NCI-H2029 (cell line): Measurements from ENCODE around the gene EFHB.
"Not testable (repeated sequence)": the region's sequence is repeated elsewhere in the genome, so short reads cannot be mapped to it uniquely, and the experiment has no call there.

Experiments
- DNase-seq: peaks from one replicate; lab custom pipeline; 2025; lab: John Stamatoyannopoulos, UW

The EFHB gene, protein sequence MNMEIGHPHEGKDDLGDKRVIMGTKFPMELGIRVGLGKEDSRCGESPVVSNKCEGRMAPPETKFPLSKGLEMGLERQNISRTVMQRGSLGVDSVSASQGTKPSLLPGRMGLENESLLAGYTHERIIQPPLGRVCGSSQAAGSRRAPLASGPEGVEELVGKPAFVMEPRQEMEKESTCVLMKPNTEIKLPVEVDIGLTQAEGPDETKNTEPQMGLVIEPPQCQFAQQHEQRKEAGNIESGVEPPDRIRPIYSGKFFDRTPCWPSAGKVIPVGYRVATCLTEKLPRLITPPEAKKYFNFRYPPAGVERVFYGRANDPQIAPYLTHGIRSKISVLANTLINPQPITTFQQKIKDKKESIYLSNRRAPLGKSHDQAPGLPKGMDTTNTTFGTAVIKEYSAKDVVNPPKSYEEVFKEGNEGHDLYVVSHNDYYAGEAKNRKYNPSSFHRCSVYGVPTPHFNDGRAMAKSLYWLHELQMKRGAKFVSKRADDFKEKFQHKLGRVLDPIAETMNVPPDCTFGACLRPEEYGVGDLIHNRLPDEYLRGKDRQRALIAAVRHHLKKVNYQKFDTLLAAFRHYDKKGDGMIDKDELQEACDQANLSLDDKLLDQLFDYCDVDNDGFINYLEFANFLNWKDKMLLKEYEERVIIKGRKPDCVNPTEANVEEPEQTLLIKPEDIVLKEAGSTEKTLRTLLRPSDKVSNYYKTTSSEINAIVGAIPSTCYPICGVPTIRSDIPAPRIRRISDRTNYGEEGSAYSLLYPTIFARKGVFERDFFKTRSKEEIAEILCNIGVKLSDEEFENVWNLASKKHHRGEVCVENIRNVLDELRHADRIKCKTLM

DNA sequence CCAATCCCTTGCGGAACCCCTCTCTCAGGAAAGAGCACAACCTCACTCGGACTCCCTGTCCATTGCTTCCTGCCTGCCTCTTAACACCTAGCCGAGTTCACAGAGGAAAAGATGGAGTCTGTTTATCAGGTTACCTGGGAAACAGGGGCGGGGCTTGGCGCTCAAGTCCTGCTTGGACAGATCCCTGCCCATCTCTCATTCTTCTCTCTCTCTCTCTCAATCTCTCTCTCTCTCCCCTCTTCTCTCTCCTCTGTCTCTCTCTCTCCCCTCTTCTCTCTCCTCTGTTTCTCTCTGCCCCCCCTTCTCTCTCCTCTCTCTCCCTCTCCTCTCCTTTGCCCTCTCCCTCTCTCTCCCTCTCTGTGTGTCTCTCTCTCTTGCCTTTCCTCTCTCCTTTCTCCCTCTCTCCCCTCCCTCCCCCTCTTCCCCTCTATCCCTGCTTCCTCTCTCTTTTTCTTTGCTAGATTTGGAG is at the start of gene EFHB:
EFHB (minus strand) TSS at position 120 of the 469 bp plus-strand sequence. CDS start 199 bp downstream, outside the sequence.
- peak; percentile 80 for DNase-seq

DNA sequence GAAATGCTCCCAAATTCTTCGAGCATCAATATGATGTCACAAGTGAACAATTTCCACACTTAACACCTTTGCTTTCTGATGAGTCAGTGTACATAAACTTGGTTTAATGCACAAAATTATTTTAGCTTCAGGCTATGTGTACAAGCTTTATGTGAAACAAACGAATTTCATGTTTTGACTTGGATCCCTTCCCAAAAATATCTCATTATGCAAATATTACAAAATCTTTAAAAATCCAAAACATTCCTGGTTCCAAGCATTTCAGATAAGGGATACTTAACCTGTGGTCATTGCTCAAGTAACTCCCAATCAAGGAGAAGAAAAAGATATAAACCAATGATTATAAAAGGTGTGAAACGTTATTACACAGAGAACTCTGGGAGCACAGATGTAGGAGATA is 38.0 kb upstream of the EFHB start:
- DNase-seq = no peak

DNA sequence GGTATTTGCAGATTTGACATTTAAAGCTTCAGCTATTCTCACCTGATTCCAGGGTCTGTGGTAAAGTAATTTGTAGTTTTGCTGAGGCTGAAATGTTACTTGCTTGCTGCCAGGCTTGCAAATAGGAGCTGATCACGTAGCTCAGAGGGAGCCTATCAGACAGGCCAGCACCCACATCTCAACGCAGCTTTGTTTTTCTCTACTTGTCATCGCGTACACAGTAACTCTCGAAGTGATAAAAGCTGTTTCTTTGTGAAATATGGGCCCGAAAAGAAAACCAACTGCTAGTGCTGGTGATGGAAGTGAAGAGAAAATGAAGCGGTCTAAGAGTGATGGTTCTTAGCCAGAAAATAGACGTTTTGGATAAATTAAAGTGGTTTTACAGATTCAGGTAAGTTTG is 36.3 kb upstream of the EFHB start:
- DNase-seq = no peak

DNA sequence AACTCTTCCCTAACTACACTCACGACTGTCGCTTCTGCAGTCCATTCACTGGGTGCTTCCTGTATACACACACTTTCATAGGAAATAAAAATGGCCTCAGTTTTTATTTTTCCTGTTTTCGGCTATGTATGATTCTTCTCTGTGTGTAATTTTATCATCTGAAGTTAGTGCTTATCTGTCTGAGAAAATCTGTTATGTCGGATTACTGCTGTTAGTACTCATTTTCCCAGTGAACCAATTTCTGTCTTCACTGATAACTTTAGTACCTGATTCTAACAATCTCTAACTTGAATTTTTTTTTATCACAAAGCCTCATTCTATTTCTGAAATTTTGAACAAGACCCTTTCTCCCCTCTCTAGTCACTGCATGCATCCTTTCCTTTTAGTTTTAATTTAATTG is 33.8 kb upstream of the EFHB start:
- no peak for DNase-seq

DNA sequence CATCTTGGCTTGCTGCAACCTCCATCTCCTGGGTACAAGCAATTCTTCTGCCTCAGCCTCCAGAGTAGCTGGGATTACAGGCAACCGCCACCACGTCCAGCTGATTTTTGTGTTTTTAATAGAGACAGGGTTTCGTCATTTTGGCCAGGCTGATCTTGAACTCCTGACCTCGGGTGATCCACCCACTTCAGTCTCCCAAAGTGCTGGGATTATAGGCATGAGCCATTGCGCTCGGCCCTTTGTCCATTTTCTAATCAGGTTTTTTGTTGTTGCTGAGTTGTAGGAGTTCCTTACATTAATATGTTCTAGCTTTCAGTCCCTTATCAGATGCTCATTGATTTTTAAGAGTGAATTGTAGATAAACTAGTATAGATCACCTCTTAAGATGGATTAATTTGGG is 33.2 kb upstream of the EFHB start:
- no peak for DNase-seq

DNA sequence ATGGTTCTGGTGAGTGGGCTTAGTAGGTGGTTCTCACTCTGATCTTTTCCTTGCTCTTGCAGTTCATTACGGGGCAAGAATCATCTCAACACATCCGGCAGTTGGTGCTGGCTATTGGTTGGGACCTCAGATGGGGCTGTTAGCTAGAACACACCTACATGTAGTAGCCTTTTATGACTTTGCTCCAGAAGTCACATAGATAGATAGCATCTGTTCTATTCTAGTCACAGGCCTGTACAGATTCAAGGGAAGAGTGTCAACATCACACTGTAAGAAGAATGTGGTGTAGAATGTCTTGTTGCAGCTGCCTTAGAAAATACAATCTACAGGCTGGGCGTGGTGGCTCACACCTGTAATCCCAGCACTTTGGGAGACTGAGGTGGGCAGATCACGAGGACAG is 27.9 kb upstream of the EFHB start:
- no peak for DNase-seq

DNA sequence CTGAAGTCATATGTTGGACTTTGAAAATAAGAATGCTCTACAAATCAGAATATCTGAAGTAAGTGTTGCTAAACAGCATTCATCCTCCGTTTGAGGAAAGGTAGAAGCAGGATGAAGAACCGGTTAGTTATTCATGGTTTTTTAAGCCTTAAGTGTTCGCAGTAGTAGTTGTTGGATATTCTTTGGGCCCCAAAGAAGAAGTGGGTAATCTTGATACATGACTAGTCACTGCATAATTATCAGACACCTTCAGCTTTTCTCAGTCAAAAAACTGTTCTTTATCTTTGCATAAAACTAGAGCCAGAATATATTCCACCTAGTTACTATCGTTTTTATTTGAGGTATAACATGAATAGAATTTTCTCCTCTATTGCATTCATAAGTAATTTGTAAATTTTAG is 26.7 kb upstream of the EFHB start:
- DNase-seq = no peak

DNA sequence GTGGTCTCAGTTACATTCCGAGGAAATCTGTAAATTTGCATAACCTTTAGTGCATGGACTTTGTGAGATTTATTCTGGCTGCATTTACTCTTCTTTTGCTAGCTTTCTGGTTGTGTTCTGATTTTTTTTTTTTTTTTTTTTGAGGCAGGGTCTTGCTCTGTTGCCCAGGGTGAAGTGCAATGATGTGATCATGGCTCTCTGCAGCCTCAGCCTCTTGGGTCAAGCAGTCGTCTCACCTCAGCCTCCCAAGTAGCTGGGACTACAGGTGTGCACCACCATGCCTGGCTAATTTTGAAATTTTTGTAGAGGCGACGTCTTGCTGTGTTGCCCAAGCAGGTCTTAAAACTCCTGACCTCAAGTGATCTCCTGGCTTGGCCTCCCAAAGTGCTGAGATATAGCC is 25.5 kb upstream of the EFHB start:
- no peak for DNase-seq

DNA sequence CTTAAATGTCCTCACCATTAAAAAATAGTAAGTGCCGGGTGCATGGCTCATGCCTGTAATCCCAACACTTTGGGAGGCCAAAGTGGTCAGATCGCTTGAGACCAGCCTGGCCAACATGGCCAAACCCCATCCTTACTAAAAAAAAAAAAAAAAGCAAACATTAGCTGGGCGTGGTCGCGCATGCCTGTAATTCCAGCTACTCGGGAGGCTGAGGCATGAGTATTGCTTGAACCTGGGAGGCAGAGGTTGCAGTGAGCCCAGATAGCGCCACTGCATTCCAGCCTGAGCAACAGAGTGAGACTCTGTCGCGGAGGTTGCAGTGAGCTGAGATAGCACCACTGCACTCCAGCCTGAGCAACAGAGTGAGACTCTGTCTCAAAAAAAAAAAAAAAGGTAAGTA is 23.3 kb upstream of the EFHB start:
- DNase-seq = not testable (repeated sequence)

DNA sequence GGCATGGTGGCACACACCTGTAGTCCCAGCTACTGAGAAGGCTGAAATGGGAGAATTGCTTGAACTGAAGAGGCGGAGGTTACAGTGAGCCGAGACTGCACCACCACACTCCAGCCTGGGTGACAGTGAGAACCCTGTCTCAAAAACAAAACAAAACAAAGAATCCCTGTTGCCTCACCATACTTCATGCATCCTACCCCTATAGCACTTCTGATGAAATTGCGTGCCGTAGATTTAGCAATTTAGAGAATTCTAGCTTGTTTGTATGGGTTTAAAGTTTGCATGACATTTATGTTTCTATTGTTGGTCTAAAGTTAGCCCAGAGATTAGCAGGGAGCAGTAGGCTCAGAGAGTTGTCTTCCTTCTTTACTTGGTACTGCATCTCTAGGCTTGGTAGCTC is 20.7 kb upstream of the EFHB start:
- DNase-seq = no peak

DNA sequence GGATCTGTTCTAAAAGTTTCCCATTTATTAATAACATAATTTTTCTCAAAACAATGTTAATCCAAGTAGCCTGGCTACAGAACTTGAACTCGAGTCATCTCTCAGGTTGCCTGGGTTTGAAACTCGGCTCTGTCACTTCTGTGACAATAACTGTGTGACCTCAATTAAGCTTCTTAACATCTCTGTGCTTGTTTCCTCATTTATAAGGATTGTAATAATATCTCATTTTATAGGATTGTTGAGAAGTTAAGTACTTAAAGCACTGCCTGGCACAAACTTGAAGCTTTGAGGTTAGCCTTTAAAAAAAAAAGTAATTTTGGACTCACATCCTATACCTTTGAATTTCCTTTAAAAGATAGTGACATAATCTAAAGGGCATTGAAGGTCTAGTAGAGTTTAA is 16.3 kb upstream of the EFHB start:
- DNase-seq = no peak

DNA sequence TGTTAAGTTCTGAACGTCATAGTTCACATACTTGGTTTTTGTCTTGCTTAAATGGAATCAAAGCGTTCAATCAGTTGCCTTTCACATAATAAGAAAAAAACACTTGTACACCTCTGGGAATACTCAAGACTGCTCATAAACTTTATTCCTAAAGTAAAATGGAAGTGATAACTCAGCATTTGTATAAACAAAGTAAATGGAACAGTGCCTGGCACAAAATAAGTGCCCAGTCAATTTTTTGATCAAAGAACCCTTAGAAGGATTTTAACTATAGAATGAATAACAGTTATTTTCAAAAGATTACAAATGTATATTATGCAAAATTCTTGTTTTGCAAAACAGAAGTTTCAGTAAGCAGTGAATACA is 14.2 kb upstream of the EFHB start:
- DNase-seq = no peak

DNA sequence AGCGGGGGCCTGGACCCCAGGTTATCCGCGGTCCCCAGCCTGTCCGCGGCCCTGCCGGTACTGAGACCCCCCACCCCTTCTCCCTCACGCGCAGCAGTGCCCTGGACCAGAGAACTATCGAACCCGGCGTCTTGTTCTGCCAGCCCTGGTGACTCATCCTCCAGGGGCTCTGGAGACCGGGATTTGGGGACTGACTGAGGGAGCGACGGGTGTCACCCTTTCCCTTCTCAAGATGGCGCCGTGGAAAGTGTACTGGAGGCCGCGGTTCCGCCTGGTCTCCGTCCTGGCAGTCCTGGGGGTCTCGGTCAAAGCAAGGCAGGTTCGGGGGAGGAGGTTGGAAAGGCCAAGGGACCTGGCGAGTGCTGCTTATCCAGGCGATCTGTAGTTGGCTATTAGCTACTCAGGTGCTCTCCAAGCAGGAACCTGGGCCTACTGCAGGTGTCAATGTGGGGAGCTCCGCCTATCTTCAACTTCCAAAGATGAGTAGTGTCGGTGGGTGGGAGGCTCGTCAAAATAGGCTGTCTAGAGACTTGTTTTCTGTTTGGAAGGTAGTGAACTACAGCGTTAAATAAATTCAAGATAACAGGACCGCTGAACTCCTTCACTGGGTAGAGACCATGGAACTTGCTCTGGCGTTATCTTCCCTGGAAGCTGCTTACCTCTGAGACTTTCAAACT is 13.7 kb upstream of the EFHB start:
- peak; percentile 58 for DNase-seq

DNA sequence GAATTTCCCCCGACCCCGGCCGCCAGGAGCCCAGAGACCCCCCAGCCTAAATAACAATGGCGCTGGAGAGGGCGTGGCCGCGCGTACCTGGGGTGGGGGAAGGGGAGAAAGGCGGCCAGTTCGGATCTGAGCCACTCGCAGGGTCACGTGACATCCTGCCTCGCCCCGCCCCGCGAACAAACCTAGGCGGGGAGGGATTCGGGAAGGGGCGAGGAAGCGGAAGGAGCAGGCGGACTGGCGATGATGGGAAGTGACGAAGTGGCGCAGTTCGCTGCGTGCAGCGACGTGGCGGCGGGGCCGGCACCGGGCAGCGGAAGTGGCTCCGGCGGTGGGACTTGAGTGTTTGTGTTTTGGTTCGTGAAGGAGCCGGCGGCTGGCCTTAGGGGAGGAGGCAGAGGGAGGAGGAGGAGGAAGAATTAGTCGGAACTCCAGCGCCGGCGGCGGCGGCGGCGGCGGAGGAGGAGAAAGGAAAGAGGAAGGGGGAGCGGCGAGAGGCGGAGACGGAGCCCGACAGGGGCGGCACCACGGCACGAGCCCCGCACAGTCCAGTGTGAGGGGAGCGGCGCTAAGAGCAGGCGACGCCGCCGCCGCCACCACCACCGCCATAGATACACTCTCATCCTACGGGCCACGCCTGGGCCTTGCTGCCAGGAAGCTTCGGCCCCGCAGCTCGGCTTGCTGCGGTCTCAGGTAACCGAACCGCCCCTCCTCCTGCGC is 13.0 kb upstream of the EFHB start, which contains the start of gene RAB5A:
RAB5A (plus strand) TSS at position 266 of the 717 bp plus-strand sequence. CDS start 3,802 bp downstream, outside the sequence.
- peak; percentile 99 for DNase-seq

DNA sequence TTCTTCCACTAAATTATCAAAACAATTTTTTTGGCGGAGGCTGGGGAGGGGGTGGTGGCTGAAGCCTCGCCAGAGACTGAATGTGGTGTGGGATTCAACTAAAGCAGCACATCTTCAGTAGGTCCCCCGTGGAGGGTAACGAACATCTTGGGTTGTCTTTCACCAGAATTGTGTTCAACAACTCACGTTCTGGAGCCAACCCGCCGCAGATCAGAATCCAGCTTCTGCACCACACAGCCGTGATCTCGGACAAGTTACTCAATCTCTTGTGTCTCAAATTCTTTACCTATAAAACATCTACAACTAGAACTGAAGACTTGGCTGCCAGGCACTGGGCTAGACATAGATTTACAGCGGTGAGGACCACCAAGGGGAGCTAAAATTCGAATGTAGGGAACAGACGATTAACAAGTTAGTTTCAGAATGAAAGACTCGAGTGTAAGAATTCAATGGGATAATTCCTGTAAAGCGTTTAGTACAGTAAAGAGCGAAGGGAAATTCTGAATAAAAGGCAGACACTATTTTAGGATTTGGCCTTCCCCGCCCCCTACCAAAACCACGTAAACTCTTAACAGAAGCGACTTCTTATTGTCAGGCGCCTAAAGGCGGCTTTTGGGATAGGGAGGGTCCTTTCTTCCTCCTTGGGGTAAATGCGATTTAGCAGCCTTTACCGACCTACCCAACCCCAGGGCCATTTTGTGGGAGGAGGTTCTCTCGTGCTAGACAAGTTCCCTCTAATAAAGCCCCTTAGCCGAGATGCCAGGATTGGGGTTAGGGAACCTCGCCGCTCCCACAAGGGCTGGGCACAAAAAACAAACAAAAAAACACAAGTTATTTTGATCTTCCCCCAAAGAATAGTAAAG is 12.2 kb upstream of the EFHB start:
- DNase-seq = peak; percentile 64

DNA sequence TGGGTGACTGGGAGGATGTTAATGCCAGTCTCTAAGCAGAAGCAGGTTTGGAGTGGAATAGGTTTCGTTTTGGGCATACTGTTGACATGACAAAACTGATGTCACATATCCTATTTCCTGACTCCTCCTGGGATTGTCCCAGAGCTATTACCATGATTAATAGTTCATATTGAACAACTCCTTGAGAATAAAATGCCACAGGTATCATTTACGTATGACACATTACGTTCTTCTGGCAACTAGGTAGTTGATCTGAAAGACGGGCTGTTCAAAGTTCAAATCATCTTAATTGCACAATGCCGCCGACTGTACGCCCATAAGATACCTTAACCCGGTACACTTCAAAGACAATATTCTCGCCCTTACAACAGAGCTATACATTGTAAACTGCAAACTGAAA is 11.5 kb upstream of the EFHB start:
- peak; percentile 31 for DNase-seq

DNA sequence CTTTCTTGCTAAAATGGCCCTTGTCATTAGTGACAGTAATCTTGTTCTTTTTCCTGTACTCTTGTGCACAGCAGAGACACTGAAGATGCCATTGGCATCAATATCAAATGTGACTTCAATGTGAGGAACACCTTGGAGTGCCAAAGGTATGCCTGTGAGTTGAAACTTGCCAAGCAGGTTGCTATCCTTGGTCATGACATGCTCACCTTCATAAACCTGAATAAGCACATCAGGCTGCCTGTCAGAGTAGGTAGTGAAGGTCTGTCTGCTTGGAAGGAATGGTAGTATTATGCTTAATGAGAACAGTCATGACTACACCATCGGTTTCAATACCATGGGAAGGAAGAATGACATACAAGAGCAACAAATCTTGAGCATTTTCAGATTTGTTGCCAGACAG is 6.6 kb upstream of the EFHB start:
- no peak for DNase-seq

DNA sequence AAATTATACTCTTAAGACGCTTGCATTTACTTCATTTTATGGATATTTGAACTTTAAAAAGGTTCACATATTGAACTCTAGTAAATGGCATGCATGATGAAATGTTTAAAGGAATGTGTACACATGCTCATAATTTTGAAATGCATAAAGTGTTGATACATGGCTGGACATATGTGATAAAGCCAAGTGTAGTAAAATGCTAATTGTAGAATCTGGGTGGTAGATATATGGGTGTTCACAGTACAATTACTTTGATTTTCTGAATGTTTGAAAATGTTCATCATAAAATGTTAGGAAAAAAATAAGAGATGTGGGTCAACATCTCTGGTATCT is 4.2 kb upstream of the EFHB start:
- no peak for DNase-seq

DNA sequence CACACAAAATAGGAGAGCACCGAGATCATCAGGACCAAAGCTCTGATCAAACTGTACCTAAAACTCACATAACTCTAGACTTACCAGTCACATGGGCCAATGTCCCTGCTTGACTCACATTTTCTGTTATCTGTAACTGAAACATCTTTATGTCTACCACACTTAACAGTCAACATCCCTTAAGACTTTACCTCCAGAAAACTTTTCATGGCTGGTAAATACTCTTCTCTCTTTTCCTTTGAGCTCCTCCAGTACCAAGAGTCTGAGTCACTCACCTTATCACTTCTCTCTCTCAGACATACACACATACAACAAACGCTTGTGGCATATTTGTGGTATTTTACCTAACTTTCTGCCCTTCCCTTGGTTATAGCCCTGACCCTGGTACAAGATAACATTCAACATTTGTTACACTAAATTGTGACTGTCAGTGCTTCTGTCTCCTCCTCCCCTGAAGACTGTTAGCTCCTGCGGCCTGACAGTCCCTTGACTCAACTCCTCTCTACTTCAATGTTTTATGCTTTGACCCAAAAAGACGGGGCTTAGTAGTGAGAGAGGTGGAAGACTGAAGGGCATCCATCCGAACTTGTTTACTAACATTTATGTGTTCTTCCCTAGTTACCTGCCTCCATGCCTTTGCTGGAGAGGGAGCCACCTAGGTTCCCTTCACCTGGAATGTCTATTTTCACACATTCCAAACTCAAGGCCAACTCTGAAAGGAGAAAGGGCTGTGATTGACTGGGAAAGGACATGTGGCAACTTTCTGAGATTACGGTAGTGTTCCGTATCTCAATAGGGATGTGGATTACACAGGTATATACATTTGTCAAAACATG is 3.7 kb upstream of the EFHB start:
- no peak for DNase-seq

DNA sequence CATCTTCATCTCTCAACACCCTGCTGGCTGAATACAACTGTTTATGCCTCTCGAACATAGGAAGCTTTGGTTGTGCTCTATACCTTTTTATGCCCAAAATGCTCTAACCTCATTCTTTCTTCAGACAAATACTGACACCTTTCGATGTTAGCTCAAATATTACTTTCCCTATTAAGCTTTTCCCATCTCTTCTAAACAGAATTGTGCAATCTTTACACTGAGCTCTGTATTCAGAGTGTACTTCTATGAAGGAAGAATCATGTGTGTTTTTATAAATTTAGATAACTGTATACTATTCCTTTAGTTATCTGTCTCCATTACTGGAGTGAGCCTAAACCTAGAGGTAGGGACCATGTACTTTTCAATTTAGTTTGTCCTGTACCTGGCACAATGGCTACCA is 1.6 kb downstream of the EFHB start:
- DNase-seq = no peak
